RCC 7860 (cell line): Measurements from ENCODE around the gene CASK.
"Not testable (repeated sequence)": the region's sequence is repeated elsewhere in the genome, so short reads cannot be mapped to it uniquely, and the experiment has no call there.

Experiments
- DNase-seq: peaks from one replicate; pipeline ENCODE4 v3.0.0-alpha.2; 2015; ENCODE audit warnings: low spot score
- FAIRE-seq: peaks from 2 replicates; lab custom pipeline; 2012; peaks lifted over from hg19 to GRCh38; lab: Jason Lieb, UNC

The CASK gene

GRCh38 chrX:41655631-41656030 is 267.7 kb downstream of the CASK start:
- no peak for FAIRE-seq
- peak; percentile 5 for DNase-seq

- no peak for FAIRE-seq
Observed at GRCh38 chrX:41655101-41655500, 268.3 kb downstream of the CASK start.

GRCh38 chrX:41653125-41653524 is 270.2 kb downstream of the CASK start:
- FAIRE-seq (no peak), DNase-seq (no peak)

More at GRCh38 chrX:41655101-41655500, 268.3 kb downstream of the CASK start:
- DNase-seq, result no peak

- not testable (repeated sequence) for DNase-seq, FAIRE-seq
Observed at GRCh38 chrX:41646201-41646600, 277.2 kb downstream of the CASK start.

GRCh38 chrX:41634284-41634683 is 289.1 kb downstream of the CASK start:
- FAIRE-seq (no peak), DNase-seq (no peak)

GRCh38 chrX:41630091-41630490 is 293.3 kb downstream of the CASK start:
- DNase-seq (no peak), FAIRE-seq (no peak)

DNA sequence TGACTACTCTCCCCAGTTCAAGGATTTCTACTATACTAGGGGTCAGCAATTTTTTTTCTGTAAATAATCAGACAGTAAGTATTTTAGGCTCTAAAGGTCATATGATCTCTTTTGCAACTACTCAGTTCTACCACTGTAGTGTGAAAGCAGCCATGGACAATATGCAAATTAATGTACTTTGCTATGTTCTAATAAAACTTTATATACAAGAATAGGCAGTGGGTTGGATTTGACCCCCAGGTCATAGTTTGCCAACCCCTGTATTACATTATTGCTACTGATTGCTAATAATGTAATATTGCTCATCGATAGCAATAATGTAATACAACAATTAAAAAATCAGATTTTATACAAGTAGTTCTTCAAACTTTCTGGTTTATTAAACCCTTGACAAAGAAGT is 293.8 kb downstream of the CASK start:
- DNase-seq (no peak), FAIRE-seq (no peak)

- DNase-seq (peak; percentile 70), FAIRE-seq (peak; percentile 95)
Observed at GRCh38 chrX:41621222-41621723, 302.1 kb downstream of the CASK start.

GRCh38 chrX:41619221-41619620 is 304.1 kb downstream of the CASK start:
- FAIRE-seq (no peak), DNase-seq (no peak)

DNA sequence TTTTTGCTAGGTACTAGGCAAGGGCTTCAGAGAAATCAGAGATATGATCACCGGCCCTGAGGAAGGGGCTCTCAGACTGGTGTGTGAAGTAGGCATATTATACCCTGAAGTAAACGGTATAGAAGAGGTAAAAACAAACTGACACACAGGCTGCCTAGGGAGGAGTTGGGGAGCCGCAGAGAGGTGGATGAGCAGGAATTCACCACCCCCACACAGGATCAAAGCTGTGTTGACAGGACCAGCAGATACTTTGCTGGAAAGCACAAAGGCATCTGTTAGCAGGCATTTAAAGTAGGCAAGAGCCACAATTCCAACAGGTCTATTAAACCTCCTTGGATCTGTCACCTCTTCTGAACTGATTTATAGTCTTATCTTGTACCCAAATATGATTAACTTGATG is 306.4 kb downstream of the CASK start:
- FAIRE-seq, result no peak
- DNase-seq, result no peak

GRCh38 chrX:41616255-41616654 is 307.1 kb downstream of the CASK start:
- DNase-seq (no peak), FAIRE-seq (no peak)

- no peak for FAIRE-seq
- no peak for DNase-seq
Observed at GRCh38 chrX:41608244-41608643, 315.1 kb downstream of the CASK start.

DNA sequence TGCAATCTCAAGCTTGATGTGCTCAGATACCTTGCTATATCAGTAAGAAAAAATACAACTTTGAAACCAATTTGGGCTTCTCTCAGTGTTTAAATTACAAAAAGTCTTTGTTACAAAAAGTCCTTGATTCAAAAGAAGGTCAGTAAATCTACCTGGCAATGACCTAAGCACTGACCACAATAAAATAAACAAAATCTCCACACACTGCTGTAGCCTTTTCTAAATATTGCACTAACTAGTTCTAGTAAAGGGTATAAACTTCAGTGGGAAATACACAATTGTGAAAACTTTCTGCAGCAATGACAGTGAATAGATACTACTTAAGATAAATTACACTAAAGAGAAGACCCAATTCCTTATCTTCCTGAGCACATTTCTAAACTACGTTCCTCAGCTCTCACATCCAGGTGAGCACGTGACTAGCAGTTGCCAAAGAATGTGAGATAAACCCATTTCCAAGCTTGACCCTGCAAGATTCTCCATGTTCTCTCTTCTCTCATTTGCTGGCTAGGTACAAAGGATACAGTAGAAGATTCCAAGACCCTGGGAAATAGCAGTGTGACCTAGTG is 316.0 kb downstream of the CASK start:
- DNase-seq, result no peak
- FAIRE-seq, result no peak

DNA sequence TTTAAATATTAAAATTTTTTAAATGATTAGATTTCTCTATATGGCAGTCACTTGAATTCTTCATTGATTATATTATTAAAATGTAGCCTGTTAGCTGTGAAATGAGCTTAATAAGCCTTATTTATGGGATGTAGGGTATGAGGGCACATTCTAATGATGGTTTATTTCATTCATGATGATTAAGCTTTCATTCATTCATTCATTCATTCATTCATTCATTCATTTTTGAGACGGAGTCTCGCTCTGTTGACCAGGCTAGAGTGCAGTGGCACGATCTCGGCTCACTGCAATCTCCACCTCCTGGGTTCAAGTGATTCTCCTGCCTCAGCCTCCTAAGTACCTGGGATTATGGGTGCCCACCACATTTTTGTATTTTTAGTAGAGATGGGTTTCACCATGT is 317.3 kb downstream of the CASK start:
- not testable (repeated sequence) for DNase-seq, FAIRE-seq

DNA sequence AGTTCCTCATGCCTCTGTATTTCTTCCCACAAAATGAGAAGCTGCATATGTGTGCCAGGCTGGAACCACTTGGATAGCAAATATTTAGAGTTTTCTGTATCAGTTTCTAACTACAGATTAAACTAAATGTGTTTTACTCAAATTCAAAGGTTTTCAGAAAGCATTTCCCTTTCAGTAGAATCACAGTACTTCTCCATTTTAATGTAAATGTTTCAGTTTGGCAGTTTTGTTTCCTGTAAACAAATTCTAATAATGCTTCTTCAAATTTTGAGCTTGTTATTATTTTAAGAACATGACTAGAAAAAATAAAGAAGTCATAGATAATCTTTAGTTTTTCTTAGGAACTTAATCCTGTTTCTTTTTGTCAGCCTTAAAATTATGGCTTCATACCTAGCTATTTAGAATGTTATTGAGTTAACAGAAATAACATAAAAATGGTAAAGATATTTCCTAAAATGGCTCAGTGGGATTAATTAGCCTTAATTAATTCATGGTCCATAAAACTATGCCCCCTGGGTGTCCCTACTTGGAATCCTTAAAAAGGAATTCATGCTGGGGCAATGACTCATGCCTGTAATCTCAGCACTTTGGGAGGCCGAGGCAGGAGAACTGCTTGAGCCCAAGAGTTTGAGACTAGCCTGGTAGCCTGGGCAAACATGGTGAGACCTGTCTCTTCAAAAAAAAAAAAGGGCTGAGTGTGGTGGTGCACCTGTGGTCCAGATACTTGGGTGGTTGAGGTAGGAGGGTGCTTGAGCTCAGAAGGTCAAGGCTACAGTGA is 318.4 kb downstream of the CASK start:
- DNase-seq (no peak), FAIRE-seq (peak; percentile 51)

DNA sequence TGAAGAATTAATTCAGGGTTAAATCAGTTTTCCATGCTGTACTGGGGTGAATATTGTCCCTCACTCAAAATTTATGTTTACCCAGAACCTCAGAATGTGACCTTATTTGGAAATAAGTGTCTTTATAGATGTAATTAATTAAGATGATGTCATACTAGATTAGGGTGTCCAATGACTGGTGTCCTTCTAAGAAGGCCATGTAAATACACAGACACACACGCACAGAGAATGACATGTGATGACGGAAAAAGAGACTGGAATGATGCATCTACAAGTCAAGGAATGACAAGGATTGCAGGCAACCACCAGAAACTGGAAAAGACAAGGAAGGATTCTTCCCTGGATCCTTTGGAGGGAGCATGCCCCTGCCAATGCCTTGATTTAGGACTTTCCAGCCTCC is 319.2 kb downstream of the CASK start:
- no peak for DNase-seq
- FAIRE-seq, result no peak

GRCh38 chrX:41603596-41603995 is 319.8 kb downstream of the CASK start:
- FAIRE-seq (peak; percentile 76), DNase-seq (no peak)

DNA sequence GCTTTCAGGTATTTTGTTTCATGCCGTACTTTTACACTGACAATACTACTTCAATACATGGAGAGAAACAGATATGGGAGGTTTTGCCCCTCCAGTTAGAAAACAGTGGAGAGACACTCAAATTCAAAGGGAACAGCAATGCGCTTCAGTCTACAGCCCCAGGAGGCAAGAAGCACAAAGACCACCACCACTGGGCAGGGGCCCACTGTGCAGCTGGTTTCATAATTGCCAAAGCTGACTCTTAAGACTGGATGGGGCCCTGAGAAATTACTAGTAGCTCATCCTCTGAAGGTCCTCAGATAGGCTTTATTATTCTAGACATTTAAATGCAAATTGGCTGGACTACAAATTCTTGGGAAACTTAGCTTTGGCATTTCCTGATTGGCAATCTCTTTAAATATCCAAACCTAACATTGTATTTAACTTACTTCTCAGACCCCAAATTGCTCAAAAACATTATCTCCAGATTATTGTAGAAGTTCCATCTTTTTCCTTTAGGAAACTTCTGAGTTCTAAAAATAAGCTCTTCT is 320.5 kb downstream of the CASK start:
- FAIRE-seq (no peak), DNase-seq (no peak)

- FAIRE-seq, result peak; percentile 92
- peak; percentile 80 for DNase-seq
Observed at GRCh38 chrX:41600291-41600690, 323.1 kb downstream of the CASK start.

DNA sequence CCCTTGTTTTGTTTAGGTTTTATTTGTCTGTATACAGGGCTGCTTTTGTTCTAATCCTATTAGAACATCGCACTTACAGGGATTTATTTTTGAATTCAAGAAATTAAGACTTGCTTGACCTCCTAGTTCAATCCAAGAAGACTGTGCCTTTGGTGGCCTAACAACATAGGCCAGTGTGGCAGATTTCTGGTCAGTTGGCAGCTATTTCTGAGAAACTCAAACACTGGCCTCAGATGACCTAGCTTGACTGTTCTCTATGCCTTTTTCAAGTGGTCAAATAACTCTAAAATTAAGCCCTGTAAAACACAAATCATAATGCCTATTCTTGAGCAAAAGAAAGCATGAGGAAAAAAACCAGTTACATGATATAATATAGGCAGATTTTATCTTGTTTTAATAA is 323.8 kb downstream of the CASK start:
- DNase-seq, result no peak
- no peak for FAIRE-seq

DNA sequence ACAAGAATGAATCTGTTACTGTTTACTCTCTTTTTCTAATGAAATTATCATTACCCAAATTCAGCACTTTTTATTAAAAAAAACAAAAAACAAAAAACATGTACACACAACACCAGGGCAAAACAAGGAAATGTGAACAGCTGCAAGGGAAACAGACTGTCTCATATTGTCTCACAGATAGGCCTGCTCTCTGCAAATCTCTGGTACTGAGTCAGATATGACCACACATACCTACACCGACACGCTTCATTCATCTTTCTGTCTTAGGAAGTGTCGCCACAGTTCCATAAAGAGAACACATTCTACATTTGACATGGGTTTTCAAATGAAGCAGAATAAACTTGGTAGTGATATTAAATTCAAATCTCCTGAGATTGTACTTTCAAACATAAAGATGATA is 326.8 kb downstream of the CASK start:
- DNase-seq (peak; percentile 53), FAIRE-seq (peak; percentile 96)

GRCh38 chrX:41594634-41595033 is 328.7 kb downstream of the CASK start:
- FAIRE-seq (no peak), DNase-seq (no peak)
